T-helper 1 cell (primary cell): ENCODE measurements around the gene GALNT11.

Source experiments
- DNase-seq, 5 donors: peaks; one replicate each; pipeline ENCODE4 v3.0.0-alpha.2; 2012 to 2020

Gene GALNT11

DNA sequence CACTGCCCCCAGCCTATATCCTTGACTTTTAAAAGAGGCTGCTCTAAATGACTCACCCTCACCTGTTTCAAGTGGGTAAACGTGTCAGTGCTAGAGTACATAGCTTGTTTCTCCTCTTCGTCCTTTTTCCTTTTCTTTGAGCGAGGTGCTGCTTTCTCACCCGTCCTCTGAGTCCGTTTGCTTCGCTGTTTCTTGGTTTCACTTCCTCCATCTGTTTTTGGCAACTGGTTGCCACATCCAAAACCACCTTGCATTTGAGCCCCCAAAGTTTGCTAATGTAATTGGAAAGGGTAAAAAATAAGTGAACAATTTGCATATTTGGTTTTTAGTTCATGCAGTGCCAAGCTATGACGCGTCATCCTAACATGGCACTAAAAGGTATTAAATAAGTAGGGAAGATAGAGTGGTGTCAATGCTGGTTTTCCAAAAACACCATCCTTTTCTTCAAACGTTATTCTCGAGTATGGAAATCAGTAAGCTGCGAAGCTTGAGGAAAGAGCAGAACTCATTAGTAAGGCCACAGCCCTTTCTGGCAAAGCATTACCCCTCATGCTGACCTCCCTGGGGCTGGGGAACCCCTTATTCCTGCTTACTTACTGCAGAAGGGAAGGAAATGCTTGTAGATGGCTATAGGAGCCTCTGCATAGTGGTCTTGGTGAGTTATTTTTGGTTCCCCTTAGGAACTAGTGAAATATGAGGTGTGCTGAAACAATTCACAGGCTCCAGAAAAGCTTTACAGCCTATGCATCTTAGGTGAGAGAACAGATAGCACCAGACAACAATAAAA, 133.5 kb downstream of the GALNT11 start:
- DNase-seq, result peak in 1 of 5 donors; percentile 18

DNA sequence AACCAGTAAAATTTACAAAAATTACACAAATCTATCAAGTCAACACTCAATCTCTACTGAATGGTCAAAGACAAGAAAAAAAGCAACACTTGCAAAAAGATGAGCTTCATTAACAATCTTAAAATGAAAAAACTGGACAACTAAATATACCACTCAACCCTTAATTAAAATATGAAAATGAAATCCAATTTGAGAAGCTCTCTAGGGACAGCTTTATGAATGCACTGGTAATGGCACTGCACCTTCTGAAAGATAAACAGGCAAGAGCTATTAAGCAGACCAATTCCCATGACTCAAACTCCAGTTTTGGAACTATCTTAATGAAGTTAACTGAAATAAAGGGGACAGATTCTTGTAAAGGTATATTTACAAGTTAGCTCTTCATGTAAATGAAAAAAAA, 135.7 kb downstream of the GALNT11 start:
- DNase-seq, result no peak

DNA sequence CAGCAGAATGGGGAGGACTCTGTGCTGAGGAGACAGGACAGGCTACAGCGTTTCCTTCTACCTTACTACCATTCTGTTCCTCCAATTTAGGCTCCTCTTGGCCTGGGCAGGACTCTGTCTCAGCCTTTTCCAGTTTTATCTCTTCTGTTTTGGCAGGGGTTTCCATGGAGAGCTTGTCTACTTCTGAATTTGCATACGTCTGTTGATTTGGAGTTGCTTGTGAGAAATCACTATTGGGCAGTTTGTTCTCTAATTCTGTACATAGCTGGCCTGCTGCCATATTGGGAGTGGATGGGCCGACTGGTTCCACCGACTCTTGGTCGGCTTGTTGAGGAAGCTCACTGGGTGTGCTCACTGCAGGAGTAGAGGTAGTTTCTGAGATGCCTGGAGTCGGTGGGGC, 136.8 kb downstream of the GALNT11 start:
- no peak for DNase-seq
